Heart left ventricle (tissue), 16 donors: ENCODE results near the gene SHF. TPM values are rescaled to one million over a fixed set of nuclear protein-coding genes. Genes with fewer than 3 reads are reported as not detected.

Source experiments
- ATAC-seq, 4 donors: fragments of 200-7000 bp; cut with Tn5 transposase; one replicate each; pipeline ENCODE4 v1.9.1; 2020 to 2022; ENCODE audit warnings: moderate library complexity in 4 of 4, mild to moderate bottlenecking in 3 of 4, moderate number of reproducible peaks in 1 of 4
- DNase-seq, 5 donors: peaks; one replicate each; pipeline ENCODE4 v3.0.0-alpha.2; 2020
- H3K27ac ChIP-seq, 12 donors: fragments of 200-600 bp; sonication (generic) in 4 of 12; one replicate each; pipeline versions ENCODE4 v1.5.0 to v1.8.0; 2016 to 2022; ENCODE audit warnings: mild to moderate bottlenecking in 2 of 12
- H3K27me3 ChIP-seq, 9 donors: fragments of 200-600 bp; sonication (generic) in 2 of 9; one replicate each; pipeline versions ENCODE4 v1.5.1 to v1.8.0; 2016 to 2022; ENCODE audit warnings: mild to moderate bottlenecking in 3 of 9
- H3K36me3 ChIP-seq, 9 donors: fragments of 200-600 bp; sonication (generic) in 2 of 9; one replicate each; pipeline versions ENCODE4 v1.5.0 to v1.8.0; 2018 to 2022; ENCODE audit warnings: mild to moderate bottlenecking in 2 of 9
- H3K4me1 ChIP-seq, 12 donors: fragments of 200-600 bp; sonication (generic) in 4 of 12; one replicate each; pipeline versions ENCODE4 v1.5.0 to v1.8.0; 2016 to 2022; ENCODE audit warnings: mild to moderate bottlenecking in 3 of 12
- H3K4me3 ChIP-seq, 12 donors: fragments of 200-600 bp; sonication (generic) in 4 of 12; one replicate each; pipeline versions ENCODE4 v1.5.0 to v1.8.0; 2017 to 2022; ENCODE audit warnings: mild to moderate bottlenecking in 9 of 12, moderate library complexity in 4 of 12
- H3K9me3 ChIP-seq, 12 donors: fragments of 200-600 bp; sonication (generic) in 4 of 12; one replicate each; pipeline versions ENCODE4 v1.5.0 to v1.8.0; 2016 to 2022; ENCODE audit warnings: mild to moderate bottlenecking in 1 of 12
- POLR2A ChIP-seq, 2 donors: fragments of 450-650 bp; IDR thresholded peaks; one replicate each; pipeline ENCODE4 v1.6.1; 2017; ENCODE audit warnings: antibody characterized with exemption in 2 of 2, mild to moderate bottlenecking in 2 of 2, moderate library complexity in 2 of 2
- WGBS, 4 donors: extraction: QIAGEN DNeasy Blood & Tissue Kit in 2 of 4; methylation state at CpG; one replicate each; pipeline versions ENCODE4 v1.1.5 to v1.1.7; 2013 to 2018; 5-methylcytosine and 5-hydroxymethylcytosine counted together
- intact Hi-C, 10 donors: fragments of 100-400 bp; cut with DNase I; formaldehyde crosslinking; loops; one replicate each; pipeline versions ENCODE4 v1.11.1 to v1.14.2; 2022
- polyA plus RNA-seq, 2 donors: library from polyadenylated mRNA; stranded (reverse); fragments of 200-250 nt; gene quantifications; one replicate each; pipeline ENCODE4 v1.2.3, GENCODE V29; 2013
- total RNA-seq, 9 donors: library from RNA; depleted of rRNA in 2 of 9; stranded (reverse); fragments of >200 nt in 2 of 9; fragmentation: NEBNext Ultra II Directional in 3 of 9; extraction: Animal tissue kit (Norgen Biotek cat#: 25700) in 3 of 9; gene quantifications; one replicate each; pipeline versions ENCODE4 v1.1.0 to v1.2.4, GENCODE V29; 2016 to 2023
- TF ChIP-seq, protein P1 (sequence below), 12 donors: fragments of 200-600 bp; sonication (generic) in 4 of 12; IDR thresholded peaks; one replicate each; pipeline versions ENCODE4 v1.5.0 to v1.8.0; 2018 to 2022; ENCODE audit warnings: antibody characterized with exemption in 12 of 12, mild to moderate bottlenecking in 5 of 12
- donor health status: ischemic (EF 13 %, LVEDD 7.1; RV severe dilation, severe dysfunction).
- donor health status: healthy with polysubstance abuse.
- donor health status: DM: no; HTN: yes; CAD: no.
- donor health status: DM: no; HTN: no; CAD: no.
- donor health status: ischemic (EF 25% LVEDD 6.9; RV normal size, moderate dysfunction).
- donor health status: ischemic (EF 25% LVEDD 5.7; RV mildly dilated, moderate dysfunction).
- donor health status: healthy.
- donor health status: DM: yes; HTN: yes; CAD: no.
- donor health status: ischemic (EF 35%, LVEDD 5.7; RV mildly dilated, moderate dysfunction).
- donor health status: nonischemic (EF 11% LVEDD 7.7; RV severe dilation, severe dysfunction).
- donor health status: DM: yes; HTN: yes; CAD: no.
- donor health status: PGD.
- donor health status: ischemic (EF 29% LVEDD 5.4; RV normal size, mild dysfunction).
- donor health status: nonischemic (EF 23%, LVEDD 6.1; RV moderate dilation, normal function).

Gene SHF
- total and polyA plus RNA-seq, 11 donors, result 1.9 to 7.9 (median 3.9) TPM

DNA sequence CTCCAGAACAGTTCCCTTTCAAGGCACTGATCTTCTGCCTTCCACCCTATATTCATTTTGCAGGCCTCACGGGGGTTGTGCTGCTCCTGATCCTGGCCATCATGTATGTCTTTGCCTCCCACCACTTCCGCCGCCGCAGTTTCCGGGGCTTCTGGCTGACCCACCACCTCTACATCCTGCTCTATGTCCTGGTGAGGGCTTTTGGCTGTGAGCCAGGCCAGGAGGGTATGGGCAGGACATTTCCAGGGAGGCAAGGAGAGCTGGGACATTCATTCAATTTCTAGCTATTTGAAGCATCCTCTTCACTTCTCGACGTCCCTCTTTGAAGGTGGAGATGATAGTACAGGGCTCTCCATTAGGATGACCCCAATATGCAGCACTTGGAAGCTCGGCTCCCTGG is 32.0 kb downstream of the SHF start:
- no peak for TF ChIP-seq POLR2A (IDR thresholded peaks at IDR 0.05)
- TF ChIP-seq, protein P1, sequence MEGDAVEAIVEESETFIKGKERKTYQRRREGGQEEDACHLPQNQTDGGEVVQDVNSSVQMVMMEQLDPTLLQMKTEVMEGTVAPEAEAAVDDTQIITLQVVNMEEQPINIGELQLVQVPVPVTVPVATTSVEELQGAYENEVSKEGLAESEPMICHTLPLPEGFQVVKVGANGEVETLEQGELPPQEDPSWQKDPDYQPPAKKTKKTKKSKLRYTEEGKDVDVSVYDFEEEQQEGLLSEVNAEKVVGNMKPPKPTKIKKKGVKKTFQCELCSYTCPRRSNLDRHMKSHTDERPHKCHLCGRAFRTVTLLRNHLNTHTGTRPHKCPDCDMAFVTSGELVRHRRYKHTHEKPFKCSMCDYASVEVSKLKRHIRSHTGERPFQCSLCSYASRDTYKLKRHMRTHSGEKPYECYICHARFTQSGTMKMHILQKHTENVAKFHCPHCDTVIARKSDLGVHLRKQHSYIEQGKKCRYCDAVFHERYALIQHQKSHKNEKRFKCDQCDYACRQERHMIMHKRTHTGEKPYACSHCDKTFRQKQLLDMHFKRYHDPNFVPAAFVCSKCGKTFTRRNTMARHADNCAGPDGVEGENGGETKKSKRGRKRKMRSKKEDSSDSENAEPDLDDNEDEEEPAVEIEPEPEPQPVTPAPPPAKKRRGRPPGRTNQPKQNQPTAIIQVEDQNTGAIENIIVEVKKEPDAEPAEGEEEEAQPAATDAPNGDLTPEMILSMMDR (IDR thresholded peaks at IDR 0.05), result no peak
- Histone ChIP-seq H3K27ac (no peak overlapping the region), H3K9me3 (no peaks in the 10 kb centered on the region), H3K4me1 (no peaks in the 10 kb centered on the region), H3K4me3 (no peak overlapping the region), H3K36me3 (peaks cover 0 to 6% (median 0%) of the 10 kb centered on the region in 9 donors), H3K27me3 (no peaks in the 10 kb centered on the region)
- WGBS, 4 donors, result 60 to 74% (median 66%) methylated on average over 8 of the region's 8 CpGs
- intact Hi-C loops, result loop anchor here in 1 of 10 donors (5.0 kb wide), 1 partner anchor 112 kb away; no protein-coding TSS in a partner anchor
- ATAC-seq (no peak), DNase-seq (no peak)

DNA sequence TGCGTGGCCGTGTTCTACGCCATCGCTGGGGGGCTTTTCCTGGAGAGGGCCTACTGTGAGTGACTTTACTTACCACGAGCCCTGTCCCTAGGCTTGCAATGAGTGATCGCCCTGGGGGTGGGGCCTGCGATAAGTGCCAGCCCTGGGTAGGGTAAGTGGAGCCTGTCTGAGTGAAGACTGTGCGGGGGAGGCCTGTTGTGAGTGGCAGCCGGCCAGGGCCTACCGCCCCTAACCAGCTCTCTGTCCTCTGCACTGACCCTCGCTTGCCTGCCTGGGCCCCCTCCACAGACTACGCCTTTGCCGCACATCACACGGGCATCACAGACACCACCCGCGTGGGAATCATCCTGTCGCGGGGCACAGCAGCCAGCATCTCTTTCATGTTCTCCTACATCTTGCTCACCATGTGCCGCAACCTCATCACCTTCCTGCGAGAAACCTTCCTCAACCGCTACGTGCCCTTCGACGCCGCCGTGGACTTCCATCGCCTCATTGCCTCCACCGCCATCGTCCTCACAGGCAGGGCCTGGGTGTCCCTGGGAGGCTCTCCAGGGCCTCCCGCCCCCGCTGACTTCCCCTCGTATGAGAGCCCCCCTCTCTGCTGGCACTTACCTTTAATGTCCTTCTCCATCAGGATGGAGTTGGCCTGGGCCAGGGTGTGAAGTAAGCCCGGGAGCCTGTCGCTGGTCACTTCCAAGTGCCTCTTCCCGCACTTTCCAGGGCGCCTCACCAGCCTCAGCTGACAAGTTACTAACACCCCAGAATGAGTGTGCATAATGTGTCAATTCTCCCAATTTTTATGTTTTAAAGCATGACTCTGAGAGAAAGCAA is 35.6 kb downstream of the SHF start:
- intact Hi-C loops, result no loop called here

DNA sequence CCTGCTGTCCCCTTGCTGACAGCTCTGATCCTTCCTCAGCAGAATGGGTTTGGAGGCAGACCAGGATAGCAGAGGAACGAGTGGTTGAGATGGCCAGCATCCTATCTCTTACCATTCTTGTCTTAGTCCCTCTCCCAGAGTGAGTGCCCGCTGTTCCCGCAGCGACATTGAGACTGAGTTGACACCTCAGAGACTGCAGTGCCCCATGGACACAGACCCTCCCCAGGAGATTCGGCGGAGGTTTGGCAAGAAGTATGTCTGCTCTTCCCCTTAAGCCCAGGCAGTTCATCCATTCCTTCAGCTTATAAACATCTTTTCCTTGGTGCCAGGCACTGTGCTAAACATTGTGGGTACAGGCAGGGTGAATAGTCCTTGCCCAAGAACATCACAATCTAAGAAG is 36.8 kb downstream of the SHF start:
- no peak overlapping the region for H3K27ac ChIP-seq
- no peak overlapping the region for H3K4me3 ChIP-seq
- DNase-seq, result no peak
- ATAC-seq, result no peak
- no peaks in the 10 kb centered on the region for H3K4me1 ChIP-seq
- 86 to 91% (median 89%) methylated on average over 6 of the region's 6 CpGs for WGBS, 4 donors
- TF ChIP-seq POLR2A (IDR thresholded peaks at IDR 0.05), result no peak
- TF ChIP-seq, protein P1 (IDR thresholded peaks at IDR 0.05), result no peak
- H3K9me3 ChIP-seq, result no peaks in the 10 kb centered on the region
- H3K36me3 ChIP-seq, result peaks cover 0 to 6% (median 0%) of the 10 kb centered on the region in 9 donors
- intact Hi-C loops, result no loop called here
- H3K27me3 ChIP-seq, result no peaks in the 10 kb centered on the region

More for the DNA sequence above, 35.6 kb downstream of the SHF start:
- DNase-seq (no peak), ATAC-seq (no peak)
- H3K27me3 ChIP-seq, result no peaks in the 10 kb centered on the region
- peaks cover 0 to 6% (median 0%) of the 10 kb centered on the region in 9 donors for H3K36me3 ChIP-seq
- H3K9me3 ChIP-seq, result no peaks in the 10 kb centered on the region
- H3K4me1 ChIP-seq, result no peaks in the 10 kb centered on the region
- no peak overlapping the region for H3K27ac ChIP-seq
- WGBS, 4 donors, result 93 to 95% (median 95%) methylated on average over 32 to 36 of the region's 36 CpGs
- TF ChIP-seq POLR2A (IDR thresholded peaks at IDR 0.05), result no peak
- TF ChIP-seq, protein P1 (IDR thresholded peaks at IDR 0.05), result no peak
- H3K4me3 ChIP-seq, result no peak overlapping the region

DNA sequence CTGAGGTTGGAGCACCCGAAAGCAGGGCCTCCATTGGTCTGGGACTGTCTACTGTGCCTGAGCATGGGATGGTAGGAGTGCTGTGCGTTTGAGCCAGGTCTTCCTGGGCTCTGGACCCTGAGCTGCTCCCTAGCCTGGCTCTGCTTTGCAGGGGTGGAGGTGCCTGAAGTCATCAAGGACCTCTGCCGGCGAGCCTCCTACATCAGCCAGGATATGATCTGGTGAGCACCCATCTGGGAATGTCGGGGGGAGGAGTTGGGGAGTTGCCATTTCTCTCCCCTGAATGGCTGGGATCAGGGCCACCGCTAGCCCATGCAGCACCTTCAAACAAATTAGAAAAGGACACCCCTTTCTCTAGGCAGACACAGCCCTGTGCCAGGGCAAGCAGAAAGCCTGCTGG is 37.3 kb downstream of the SHF start:
- Histone ChIP-seq H3K36me3 (peaks cover 0 to 6% (median 0%) of the 10 kb centered on the region in 9 donors), H3K27me3 (no peaks in the 10 kb centered on the region), H3K4me3 (no peak overlapping the region), H3K27ac (no peak overlapping the region), H3K9me3 (no peaks in the 10 kb centered on the region), H3K4me1 (no peaks in the 10 kb centered on the region)
- intact Hi-C loops, result no loop called here
- no peak for DNase-seq
- 43 to 76% (median 69%) methylated on average over 5 to 6 of the region's 6 CpGs for WGBS, 4 donors
- no peak for ATAC-seq
- no peak for TF ChIP-seq POLR2A (IDR thresholded peaks at IDR 0.05)
- TF ChIP-seq, protein P1 (IDR thresholded peaks at IDR 0.05), result no peak
